NCI-H1694 treated with DMSO at 0.1 percent for 48 hours (cell line): ENCODE measurements around the gene OR6B1.
A peak's percentile ranks its signal among the peaks of the same experiment; 100 is the strongest.
"Not testable (repeated sequence)": the region's sequence is repeated elsewhere in the genome, so short reads cannot be mapped to it uniquely, and the experiment has no call there.

Experiments
- DNase-seq: peaks from one replicate; lab custom pipeline; 2025; lab: John Stamatoyannopoulos, UW

Gene OR6B1

DNA sequence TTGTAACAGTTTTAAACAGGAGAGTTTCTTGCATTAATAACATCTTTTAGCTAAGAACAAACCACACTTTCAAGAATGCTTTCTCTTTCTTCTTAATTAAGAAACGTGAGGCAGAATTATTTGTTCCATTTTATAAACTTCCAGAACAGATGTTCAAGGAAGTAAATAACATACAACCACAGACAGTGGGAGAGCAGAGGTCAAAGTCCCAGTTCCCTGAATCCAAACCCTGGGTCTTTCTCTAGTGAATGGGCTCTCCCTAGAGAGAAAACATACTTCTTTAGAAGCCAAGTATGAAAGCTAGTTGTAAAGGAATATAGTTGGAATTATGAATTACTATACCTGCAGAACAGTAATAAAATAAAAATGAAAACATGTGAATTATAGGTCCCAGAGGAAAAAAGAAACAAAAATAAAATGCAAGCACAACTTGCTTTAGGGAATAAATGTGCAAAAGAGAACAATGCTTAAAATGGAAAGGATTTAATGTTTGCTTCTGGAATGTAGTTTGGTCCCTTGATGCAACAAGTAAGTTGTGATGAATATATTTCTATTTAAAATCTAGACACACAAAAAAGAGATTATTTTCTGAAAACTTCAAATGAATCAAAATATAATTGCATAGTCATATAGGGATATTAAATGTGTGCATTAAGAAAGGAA is 6.0 kb downstream of the OR6B1 start:
- DNase-seq = no peak

DNA sequence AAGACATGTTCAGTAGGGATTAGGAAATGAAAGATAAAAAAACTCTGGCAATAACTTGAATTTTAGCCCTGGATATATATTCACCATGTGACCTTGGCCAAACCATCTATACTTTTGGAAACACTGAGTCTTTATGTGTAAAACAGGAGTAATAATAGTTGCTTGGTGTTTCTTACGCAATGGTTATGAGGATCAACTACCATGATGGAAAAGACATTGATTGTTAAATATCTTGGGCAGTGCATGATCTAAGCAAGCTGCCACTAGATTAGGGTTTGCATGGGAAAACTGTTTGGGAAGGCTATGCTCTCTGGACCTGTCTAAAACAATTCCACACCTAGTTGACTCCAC is 6.5 kb downstream of the OR6B1 start:
- no peak for DNase-seq

DNA sequence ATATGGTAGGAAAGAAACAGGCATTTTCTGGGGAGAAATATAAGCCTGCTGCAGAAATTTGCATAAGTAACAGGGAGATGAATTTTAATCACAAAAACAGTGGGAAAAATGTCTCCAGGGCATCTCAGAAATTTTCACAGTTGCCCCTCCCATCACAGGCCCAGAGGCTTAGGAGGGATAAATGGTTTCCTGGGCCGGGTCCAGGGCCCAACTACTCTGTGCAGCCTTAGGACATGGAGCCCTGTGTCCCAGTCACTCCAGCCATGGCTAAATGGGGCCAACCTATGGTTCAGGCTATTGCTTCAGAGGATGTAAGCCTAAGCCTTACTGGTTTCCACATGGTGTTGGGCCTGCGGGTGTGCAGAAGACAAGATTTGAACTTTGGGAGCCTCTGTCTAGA is 9.2 kb downstream of the OR6B1 start:
- no peak for DNase-seq

DNA sequence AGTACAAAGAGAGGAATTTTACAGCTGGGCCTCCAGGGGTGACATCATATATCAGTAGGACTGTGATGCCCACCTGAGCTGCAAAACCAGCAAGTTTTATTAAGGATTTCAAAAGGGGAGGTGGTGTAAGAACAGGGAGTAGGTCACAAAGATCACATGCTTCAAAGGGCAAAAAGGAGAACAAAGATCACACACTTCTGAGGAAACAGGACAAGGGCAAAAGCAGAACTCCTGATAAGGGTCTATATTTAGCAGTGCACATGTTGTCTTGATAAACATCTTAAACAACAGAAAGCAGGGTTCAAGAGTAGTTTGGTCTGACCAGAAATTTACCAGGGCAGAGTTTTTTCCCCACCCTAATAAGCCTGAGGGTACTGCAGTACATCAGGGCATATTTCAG is 9.9 kb downstream of the OR6B1 start:
- not testable (repeated sequence) for DNase-seq

DNA sequence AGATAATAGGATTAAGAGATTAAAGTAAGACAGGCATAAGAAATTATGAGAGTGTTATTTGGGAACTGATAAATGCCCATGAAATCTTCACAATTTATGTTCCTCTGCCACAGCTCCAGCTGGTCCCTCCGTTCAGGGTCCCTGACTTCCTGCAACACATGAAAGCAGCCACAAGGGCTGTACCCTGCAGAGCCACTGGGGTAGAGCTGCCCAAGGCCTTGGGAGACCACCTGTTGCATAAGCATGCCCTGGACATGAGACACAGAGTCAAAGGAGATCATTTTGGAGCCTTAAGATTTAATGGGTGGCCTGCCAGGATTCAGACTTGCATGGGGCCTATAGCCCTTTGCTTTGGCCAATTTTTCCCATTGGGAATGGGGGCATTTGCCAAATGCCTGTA is 10.7 kb downstream of the OR6B1 start:
- not testable (repeated sequence) for DNase-seq

DNA sequence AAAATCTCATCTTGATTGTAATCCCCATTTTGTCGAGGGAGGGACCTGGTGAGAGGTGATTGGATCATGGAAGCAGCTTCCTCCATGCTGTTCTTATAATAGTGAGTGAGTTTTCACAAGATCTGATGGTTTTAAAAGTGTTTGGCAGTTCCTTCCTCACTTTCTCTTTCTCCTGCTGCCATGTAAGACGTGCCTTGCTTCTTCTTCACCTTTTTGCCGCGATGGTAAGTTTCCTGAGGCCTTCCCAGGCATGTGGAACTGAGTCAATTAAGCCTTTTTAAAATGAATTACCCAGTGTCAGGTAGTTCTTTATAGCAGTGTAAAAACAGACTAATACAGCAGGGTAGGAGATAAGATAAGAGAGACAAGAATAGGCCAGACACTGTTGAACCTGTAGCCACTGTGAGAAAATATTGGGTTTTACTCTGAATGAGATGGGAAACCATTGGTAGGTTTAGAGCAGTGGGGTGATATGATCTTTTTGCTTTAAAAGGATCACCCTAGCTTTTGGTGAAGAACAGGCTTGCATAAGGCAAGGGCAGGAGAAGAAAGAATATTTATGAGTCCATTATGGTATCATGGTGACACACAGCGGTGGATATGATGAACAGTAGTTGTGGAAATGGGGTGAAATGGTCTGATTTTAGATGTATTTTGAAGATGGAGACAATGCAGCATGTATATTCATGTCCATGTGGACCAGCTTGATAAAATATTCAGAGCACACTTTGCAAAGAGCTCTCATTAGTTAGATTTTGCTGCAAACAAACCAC is 11.5 kb downstream of the OR6B1 start:
- DNase-seq = no peak

DNA sequence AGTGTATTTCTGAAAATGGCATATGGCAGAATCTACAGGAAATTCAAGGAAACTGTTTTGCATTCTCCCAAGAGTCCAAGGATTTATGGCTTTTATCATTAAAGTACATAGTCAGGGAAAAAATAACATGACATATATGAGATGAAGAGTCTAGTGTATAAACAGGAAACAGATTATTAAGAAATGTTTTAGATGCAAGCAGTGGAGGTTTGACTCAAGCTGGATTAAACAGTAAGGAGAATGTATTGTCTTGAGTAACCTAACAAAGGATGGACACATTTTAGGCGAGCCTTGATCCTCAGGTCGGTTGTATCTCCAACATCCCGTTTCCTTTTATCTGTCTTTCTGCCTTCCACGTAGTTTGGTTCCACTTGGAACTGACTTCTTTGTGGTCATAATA is 17.9 kb downstream of the OR6B1 start:
- no peak for DNase-seq

DNA sequence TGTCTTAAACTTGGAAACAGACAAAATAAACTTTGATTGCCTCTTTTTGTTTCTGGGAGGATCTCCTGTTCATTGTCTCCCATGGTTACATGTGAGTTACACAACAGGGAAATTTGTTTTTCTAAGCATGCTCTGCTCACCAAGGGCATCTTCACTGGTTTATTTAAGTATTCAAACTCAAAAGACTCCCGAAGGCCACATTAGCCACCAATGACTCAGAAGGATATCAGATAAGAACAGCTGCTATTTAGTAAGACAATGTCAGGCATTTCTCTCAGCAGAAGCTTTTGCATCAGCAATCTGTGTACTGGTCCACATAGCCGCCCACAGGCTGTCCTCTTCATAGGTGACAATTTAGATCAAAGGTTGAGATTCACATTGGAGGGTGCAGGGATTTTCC is 19.3 kb downstream of the OR6B1 start:
- no peak for DNase-seq

DNA sequence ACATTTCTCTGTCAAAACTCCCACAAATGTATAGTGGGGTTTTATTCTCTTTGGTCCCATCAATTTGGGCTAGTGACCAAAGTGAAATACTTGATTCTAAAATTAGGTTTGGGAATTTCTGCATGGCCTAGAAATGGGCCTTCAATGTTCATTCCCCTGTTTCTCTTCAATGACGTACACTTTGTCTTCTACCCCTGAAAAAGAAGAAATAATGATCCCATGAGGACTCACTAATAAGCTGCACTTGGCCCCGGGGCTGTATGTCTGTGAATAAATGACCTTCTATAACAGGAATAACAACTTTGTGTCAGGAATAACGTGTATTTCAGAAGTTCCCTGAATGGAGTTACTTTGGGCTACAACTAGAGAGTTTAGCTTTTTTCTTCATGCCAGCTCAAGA is 20.2 kb downstream of the OR6B1 start:
- no peak for DNase-seq

DNA sequence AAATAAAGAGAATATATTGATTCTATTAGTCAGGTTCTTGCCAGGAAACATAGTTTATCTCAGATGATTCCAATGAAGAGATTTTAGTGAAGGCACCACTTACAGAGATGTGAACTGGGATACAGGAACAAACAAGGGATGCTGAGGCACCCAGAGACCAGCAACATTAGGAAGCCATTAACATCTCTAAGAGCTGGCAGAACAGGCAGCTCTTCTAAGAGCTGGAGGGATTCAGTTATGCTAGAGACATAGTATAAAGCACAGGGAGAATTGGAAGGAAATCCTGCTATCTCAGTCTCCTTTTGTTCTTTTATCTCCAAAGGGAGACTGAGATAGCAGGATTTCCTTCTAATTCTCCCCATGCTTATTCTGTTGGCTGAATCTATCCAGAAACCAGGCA is 22.0 kb downstream of the OR6B1 start:
- DNase-seq = no peak

DNA sequence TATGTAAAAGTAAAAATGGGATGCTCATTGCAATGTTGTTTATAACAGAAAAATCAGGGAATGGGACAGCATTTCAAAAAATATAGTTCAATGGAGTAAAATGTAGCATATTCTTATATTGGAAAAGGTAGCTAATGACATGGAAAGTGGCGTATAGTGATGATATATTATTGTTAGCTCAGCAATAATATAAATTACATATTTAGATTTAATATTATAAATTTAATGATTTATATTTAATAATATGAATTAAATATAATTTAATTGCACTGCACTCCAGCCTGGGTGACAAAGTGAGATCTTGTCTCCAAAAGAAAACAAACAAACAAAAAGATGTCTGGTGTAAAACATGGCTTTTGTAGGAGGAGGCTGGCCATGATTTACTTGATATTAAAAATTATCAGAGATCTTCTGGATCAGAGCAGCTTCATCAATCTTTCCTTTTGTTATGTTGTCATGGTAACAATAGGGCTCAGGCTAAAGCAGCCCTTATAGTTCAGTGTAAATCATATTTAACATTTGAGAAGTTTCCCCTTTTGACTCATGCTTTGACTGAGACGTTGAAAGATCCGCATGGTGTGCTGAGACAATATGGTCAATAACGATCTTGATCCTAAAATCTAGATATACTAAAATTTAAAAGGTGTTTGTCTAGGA is 23.2 kb downstream of the OR6B1 start:
- DNase-seq = no peak

DNA sequence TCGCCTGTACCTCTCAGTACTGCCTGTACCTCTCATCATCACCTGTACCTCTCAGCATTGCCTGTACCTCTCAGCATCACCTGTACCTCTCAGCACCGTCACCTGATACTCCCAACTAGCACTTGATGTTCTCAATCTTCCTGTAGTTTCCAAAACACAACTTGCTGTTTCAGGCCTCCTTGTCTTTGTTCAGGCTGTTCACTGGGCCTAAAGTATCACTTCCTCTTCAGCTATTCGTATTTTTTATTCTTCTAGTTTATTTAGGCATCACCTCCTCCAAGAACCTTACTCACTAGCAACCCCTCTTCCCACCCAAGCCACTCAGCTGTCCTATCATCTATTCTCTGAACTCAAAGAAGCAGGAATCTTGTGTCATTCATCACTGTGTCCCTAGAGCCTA is 24.1 kb downstream of the OR6B1 start:
- no peak for DNase-seq

DNA sequence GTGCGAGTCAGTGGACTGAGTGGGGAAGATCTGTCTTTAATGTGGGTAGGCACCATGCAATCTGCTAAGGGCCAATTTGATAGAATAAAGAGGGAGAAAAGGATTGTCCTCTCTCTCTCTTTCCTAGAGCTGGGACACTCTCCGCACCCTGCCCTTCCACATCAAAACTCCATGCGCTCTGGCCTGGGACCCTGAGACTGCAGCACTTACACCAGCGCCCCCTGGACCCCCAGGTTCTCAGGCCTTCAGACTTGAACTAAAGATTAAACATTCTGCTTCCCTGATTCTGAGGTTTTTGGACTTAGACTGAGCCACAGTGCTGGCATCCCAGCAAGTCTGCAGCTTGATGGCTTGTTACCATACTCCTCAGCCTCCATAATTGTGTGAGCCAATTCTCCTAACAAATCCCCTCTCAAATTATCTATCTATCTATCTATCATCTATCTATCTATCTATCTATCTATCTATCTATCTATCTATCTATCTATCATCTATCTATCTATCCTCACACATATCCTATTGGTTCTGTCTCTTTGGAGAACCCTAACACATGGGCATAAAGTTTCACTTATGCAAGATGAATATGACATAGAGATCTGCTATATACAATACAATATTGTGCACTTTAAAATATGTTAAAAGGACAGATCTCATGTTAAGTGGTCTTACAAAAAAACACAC is 26.2 kb downstream of the OR6B1 start:
- no peak for DNase-seq

DNA sequence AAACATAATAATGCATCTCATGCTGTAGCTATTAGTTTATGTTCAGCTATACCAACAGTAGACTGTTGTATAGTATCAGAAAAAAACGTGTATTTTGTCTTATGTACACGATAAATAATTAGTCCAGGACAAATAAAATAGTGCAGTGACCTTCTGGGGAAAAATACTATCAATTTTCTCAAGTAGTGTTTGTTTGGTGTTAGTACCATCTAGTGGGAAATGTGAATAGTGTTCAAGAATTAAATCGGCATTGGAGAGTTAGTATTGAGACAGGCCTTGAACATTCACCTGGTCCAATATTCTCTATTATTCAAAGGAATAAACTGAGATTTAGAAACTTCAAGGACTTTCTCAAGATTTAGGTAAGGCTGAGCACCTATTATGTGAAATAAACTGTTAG is 26.9 kb downstream of the OR6B1 start:
- peak; percentile 3 for DNase-seq

DNA sequence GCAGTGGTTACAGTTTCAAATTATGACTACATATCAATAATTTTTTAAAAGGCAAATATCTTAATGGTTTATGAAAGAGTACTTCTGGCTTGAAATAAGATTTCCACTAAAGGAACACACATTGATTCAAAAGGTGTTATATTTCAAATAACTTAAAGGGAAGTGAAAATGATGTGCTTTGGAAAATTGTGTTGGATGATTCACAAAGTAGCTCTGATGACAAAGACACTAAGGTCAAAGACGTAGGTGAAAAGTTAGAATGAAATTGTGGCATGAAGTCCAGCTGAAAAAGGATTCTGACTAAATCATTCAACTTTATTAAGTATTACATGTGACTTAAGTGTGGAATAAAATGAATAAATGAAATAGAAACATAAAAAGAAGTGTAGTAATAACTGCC is 27.9 kb downstream of the OR6B1 start:
- DNase-seq = no peak

DNA sequence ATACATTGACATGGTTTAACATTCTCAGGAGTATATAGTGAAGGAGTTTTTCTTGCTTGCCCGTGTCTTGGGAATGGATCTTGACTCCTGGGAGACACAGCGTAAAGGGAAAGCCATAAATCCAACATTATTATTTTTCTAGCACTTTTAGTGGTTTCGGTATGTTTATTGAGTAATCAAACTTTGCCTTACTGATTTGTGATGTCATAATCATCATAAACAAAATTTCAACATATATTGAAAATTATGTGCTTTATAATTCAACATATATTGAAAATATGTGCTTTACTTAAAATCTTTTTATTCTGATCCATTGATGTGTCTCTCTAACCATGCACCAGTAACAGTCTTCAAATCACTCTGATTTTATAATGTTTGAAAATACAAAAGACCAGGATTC is 28.4 kb downstream of the OR6B1 start:
- DNase-seq = no peak

DNA sequence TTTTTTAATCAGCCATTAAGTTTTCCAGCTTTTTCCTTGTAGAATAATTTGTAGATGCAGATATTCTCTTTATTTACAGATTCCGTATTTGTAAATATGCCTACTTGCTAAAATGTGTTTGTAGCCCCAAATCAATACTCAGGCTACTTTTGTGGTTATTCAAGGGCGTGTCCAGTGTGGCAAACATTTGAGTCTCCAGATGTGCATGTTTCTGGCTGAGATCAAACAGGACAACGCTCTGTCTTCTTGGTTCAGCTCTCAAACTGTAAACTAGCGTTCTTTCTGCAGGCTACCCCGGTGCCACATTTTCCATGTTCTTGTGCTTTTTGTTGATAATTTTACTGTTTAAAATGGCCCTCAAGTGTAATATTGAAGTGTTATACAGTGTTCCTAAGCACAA is 32.4 kb downstream of the OR6B1 start:
- DNase-seq = no peak

DNA sequence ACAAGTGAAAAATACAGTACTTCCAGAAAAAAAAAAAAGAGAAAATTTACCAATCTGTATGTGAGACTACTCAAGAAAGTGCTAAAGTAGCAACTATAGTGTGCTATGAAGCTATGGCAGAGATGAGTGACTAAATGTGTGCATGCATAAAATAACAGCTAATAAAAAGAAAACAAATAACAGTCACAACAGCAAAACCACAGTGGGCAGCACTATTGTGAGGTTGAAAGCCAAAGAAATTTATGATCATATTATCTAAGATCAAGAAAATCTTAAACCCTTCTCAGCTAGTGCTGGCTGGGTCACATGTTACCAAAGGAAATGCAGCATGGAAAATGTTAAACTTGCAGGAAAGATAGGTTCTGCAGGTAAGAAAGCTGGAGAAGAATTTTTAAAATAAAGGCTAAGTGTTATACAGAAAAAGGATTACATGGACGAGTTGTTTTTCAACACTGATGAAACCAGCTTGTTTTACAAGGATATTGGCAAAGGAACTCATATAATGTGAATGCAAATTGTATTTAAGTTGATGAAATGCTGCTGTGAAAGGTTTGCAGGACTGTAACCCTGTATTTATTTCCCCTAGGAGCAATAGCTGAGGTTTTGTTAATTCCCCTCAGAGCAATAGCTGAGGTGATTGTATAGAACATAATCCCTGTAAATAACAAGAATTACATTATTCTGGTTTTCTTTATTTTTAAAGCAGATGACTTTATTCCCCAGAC is 33.0 kb downstream of the OR6B1 start:
- no peak for DNase-seq

DNA sequence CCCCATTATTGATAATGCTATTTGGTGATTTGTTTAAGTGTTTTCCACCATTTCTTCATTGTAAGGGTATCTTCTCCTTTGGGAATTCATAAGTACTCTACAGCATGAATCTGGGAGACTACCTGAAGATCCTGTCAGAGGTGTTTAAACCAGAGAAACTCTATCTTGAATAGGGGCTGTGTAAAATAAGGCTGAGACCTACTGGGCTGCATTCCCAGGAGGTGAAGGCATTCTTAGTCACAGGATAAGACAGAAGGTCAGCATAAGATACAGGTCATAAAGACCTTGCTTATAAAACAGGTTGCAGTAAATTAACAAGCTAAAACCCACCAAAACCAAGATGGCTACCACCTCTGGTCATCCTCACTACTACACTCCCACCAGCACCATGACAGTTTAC is 35.3 kb downstream of the OR6B1 start:
- no peak for DNase-seq

DNA sequence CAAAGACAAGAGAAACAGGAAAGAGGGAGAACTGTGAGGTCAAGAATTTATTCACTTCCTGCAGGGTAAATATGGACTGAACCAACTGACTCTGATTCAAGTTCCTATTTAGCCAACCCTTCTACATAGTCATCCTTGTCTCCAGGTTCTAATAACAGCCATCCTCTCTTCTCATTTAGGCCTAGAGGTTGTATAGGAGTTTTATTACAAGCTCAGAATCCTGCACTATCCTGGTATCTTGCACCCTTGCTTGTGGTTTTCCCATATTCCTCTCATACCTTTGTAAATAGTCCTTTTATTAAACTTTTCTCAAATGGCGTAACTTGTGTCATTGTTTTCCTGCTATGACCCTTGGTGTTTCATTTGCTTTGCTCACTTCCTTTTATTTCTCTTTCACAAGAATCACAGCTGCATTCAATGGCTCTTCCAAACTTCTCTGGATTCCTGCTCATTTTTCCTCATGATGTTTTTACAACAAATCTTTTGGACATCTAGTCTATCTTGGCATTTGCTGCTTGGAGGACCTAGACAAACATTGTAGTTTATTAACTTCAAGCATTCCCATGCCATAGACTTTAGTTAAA is 36.3 kb downstream of the OR6B1 start:
- no peak for DNase-seq

DNA sequence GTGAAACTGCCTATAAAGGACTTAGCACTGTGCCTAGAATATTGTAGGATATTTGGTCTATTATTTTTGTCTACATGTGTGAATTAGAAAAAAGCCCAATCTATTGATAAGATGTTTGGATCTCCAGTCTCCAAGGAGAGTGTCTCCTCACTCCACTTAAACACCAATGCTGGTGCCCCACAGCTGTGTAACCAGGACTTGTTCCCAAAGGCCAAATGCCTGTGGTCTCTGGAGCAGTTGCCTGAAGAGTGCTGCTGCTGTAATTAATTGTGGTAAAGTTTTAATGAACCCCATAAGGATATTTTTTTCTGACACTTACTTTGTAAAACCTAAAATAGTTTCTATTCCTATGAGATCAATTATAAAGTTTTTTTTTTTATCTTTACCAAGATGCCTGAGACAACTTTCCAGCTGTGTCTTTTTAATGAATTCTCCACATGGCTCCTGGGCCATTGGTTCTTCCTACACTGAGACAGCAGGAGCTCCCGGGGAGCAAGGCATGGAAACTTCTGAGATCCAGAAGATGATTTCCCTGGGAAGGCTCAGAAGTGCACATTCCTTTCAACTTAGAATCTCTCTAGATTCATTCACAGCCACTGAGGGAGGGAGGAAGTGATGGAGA is 37.4 kb downstream of the OR6B1 start:
- no peak for DNase-seq
